ENCODE data around the gene SAP130.
"Not testable (repeated sequence)": the region's sequence is repeated elsewhere in the genome, so short reads cannot be mapped to it uniquely, and the experiment has no call there.

SAP130 gene

DNA sequence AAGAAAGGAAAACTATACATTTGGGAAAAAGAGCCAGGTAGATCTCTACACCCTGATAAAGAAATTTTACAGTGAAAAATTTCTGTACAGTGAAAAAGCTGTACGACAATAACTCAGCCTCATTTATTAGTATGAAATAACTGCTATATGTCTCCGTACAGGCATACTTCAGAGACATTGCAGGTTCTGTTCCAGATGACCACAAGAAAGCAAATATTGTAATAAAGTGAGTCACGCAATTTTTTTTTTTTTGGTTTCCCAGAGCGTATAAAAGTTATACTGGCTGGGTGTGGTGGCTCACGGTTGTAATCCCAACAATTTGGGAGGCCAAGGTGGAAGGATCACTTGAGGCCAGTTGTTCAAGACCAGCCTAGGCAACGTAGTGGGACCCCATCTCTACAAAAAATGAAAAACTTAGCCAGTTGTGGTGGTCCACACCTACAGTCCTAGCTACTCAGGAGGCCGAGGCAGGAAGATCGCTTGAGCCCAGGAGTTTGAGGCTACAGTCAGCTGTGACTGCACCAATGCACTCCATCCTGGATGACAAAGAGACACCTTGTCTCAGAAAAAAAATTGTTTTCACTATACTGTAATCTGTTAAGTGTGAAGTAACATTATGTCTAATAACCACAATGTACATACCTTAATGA, 113.9 kb downstream of the SAP130 start:
- POLR2A ChIA-PET = no interaction called here
- CTCF ChIA-PET = no interaction called here
- no peak for TF ChIP-seq CTCF (IDR thresholded peaks at IDR 0.05; ENCODE audit: control extremely low read depth, extremely low read depth, low read depth, missing control alignments)
- no peak for DNase-seq (ENCODE audit: extremely low spot score)

- ChIA-PET CTCF (no interaction called here), POLR2A (no interaction called here)
- TF ChIP-seq CTCF (IDR thresholded peaks at IDR 0.05; ENCODE audit: control extremely low read depth, extremely low read depth, low read depth, missing control alignments) = no peak
- DNase-seq (ENCODE audit: extremely low spot score) = no peak
Measured at GRCh38 chr2:127911737-127912136, 116.1 kb downstream of the SAP130 start.

- POLR2A ChIA-PET = no interaction called here
Measured at GRCh38 chr2:127910415-127910814, 117.4 kb downstream of the SAP130 start.

DNA sequence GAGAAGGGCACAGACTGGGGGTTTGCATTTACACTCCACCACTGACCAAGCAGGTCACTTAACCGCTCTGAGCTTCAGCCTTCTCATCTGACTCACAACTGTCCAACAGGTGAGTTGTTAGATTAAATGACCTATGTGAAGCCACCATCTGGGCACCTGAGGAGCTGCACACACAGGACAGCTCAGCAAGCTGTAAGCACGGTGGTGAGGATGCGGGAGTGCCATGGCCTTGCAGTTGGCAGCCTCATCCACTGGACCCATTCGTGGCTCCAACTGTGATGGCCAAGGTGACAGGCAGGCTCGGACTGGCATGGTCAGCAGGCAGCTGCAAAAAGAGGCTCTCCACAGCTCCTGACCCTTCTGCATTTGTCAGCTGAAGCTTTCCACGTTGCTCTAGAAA, 118.8 kb downstream of the SAP130 start:
- ChIA-PET CTCF (interaction anchor here (1.2 kb wide), 1 partner anchor 38 kb away, joined by 3 read pairs; no protein-coding TSS in a partner anchor), POLR2A (no interaction called here)
- no peak for DNase-seq (ENCODE audit: extremely low spot score)
- no peak for TF ChIP-seq CTCF (IDR thresholded peaks at IDR 0.05; ENCODE audit: control extremely low read depth, extremely low read depth, low read depth, missing control alignments)

More at GRCh38 chr2:127910415-127910814, 117.4 kb downstream of the SAP130 start:
- DNase-seq (ENCODE audit: extremely low spot score) = no peak
- no peak for TF ChIP-seq CTCF (IDR thresholded peaks at IDR 0.05; ENCODE audit: control extremely low read depth, extremely low read depth, low read depth, missing control alignments)
- CTCF ChIA-PET = no interaction called here

GRCh38 chr2:127907733-127908400, 120.0 kb downstream of the SAP130 start:
- CTCF ChIA-PET; POLR2A ChIA-PET; DNase-seq (ENCODE audit: extremely low spot score): not testable (repeated sequence)

DNA sequence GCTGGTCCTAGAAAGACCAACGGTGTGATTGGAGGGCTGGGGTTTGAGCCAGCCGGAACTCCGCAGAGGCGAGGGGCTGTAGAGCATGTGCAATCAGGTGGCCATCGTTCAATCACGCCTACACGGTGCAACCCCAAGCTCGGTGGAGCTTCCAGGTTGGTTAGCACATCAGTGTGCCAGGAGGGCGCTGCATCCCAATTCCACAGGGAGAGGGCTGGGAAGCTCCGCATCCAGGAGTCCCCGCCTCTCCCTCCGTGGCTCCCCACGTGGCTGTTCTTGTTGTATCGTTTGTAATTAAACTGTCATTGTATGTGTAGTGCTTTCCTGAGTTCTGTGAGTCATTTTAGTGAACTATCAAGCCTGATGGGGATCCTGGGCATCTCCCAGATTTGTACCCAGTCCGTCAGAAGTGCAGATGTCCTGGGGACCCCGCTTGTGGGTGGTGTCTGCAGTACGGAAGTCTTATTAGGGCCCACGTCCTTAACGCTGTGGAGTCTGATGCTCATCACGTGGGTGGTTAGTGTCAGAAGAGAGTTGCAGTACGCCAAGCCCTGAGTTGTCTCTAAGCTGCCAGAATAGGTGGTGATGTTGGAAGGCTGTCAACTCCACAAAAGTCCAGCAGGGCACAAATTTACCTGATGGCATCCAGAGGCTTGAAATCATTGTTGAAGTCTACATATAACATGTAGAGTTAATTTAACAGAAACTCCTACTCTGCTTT, 121.5 kb downstream of the SAP130 start:
- ChIA-PET CTCF (no interaction called here), POLR2A (no interaction called here)
- DNase-seq (ENCODE audit: extremely low spot score) = no peak
- TF ChIP-seq CTCF (IDR thresholded peaks at IDR 0.05; ENCODE audit: control extremely low read depth, extremely low read depth, low read depth, missing control alignments) = no peak

All from GM10248 (cell line).